Measurements from ENCODE around the gene STRA8.

DNA sequence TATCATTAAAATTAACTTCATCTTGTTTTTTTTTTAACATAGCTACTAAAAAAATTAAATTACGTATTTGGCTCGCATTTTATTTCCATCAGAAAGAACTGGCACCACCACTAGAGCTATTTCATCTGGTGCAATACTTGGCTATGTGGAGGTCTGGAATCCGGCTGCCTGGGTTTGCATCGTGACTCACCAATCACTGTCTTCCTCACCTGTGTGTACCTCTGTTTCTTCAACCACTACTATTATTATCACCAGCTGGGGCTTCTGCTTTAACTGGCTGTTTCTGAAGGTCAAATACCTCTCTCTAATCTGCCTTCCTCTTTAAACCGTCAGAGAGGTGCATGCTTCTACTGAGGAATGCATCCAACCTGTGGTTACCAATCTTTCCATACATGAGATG, 28.8 kb upstream of the STRA8 start:
- TF ChIP-seq, protein P1, sequence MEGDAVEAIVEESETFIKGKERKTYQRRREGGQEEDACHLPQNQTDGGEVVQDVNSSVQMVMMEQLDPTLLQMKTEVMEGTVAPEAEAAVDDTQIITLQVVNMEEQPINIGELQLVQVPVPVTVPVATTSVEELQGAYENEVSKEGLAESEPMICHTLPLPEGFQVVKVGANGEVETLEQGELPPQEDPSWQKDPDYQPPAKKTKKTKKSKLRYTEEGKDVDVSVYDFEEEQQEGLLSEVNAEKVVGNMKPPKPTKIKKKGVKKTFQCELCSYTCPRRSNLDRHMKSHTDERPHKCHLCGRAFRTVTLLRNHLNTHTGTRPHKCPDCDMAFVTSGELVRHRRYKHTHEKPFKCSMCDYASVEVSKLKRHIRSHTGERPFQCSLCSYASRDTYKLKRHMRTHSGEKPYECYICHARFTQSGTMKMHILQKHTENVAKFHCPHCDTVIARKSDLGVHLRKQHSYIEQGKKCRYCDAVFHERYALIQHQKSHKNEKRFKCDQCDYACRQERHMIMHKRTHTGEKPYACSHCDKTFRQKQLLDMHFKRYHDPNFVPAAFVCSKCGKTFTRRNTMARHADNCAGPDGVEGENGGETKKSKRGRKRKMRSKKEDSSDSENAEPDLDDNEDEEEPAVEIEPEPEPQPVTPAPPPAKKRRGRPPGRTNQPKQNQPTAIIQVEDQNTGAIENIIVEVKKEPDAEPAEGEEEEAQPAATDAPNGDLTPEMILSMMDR (IDR thresholded peaks at IDR 0.05), result no peak
- TF ChIP-seq POLR2A (IDR thresholded peaks at IDR 0.05), result no peak
